IPS-NIHi7 (cell line): ENCODE results near the gene NYAP2.

ENCODE experiments used
- DNase-seq: peaks from one replicate; pipeline ENCODE4 v3.0.0; 2012; ENCODE audit warnings: mixed read lengths; ENCODE audit errors: extremely low spot score

Gene NYAP2

GRCh38 chr2:225558399-225559071 is 159.0 kb downstream of the NYAP2 start:
- DNase-seq, result no peak

DNA sequence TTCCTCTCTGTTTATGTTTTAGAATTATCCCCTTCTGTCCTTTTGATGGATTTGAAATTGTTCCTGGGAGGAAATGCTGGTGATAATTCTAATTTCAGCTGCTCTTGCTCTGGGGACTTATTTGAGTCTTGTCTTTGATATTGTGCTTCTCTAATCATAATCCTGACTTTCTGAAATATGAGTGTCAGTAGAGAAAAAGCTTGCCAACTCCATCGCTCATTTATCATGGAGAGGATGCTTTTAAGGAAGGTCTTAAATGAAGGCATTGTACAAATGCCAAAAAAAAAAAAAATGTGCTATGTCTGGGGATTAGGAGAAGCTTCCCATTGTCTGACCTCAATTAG is 159.5 kb downstream of the NYAP2 start:
- no peak for DNase-seq

DNA sequence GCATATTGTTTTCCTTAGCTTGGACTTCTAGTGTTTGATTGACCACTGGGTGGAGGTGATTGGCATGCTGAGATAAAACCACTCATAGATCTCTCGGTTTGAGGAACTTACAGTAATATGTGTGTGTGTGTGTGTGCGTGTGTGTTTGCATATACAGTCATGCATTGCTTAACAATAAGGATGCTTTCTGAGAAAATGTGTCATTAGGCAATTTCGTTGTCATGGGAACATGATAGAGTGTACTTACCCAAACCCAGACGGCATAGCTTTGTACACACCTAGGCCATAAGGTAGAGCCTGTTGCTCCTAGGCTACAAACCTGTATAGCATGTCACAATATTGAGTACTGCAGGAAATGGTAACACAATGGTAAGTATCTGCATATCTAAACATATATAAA is 167.3 kb downstream of the NYAP2 start:
- no peak for DNase-seq

- no peak for DNase-seq
Measured at GRCh38 chr2:225569995-225570394, 170.5 kb downstream of the NYAP2 start.

DNA sequence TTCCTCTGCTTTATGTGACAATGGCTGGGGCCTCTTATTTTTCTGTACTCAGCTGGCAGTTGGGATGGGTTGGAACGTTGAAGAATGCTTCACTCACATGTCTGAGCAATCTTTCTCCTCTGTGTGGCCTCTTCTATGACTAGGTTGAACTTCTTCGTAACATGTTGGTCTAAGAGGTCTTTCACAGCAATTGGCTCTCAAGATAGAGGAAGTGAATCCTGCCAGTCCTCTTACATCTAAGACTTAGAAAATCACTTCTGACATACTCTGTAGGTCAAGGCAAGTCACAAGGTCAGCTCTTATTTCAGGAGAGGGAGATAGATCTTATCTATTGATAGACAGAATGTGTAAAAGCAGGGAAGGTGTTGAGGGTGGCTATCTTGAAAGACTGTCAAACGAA is 174.1 kb downstream of the NYAP2 start:
- no peak for DNase-seq

DNA sequence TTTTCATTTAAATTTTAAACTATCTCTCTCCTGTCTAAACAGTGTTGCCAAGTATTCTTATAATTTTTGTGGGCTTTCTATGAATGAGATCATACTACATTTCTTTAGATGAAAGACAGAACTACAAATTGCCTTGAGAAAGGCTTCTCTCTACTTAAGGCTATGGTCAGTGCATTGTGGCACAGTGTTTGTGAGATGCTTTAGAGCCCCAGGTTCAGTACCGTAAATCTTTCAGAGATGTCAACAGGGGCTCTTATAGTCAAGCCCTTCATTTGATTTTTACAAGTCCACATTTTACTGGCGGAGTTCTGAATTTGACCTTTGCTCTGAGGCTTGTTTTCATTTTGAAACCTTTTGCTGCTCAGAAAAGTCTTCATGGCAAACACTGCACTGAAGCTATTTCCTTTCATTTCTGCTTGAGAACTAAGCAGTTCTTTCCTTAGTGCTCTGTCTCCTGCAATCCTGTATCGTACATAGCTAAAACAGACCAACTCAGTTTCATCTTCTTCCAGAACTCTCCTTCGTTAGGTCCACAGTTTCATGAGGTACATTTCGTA is 175.2 kb downstream of the NYAP2 start:
- DNase-seq, result no peak

GRCh38 chr2:225581135-225581534 is 181.6 kb downstream of the NYAP2 start:
- no peak for DNase-seq

DNA sequence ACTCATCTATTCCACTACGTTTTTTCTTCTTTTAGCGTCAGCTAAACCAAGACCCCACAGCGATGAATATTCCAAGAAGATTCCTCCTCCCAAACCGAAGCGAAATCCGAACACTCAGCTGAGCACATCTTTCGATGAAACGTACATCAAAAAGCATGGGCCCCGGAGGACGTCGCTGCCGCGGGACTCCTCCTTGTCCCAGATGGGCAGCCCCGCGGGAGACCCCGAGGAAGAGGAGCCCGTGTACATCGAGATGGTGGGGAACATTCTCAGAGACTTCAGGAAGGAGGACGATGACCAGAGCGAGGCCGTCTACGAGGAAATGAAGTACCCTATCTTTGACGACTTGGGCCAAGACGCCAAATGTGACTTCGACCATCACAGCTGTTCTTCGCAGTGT is 182.4 kb downstream of the NYAP2 start:
- DNase-seq, result no peak

GRCh38 chr2:225582355-225583116 is 183.0 kb downstream of the NYAP2 start:
- no peak for DNase-seq

GRCh38 chr2:225584796-225585195 is 185.3 kb downstream of the NYAP2 start:
- no peak for DNase-seq

DNA sequence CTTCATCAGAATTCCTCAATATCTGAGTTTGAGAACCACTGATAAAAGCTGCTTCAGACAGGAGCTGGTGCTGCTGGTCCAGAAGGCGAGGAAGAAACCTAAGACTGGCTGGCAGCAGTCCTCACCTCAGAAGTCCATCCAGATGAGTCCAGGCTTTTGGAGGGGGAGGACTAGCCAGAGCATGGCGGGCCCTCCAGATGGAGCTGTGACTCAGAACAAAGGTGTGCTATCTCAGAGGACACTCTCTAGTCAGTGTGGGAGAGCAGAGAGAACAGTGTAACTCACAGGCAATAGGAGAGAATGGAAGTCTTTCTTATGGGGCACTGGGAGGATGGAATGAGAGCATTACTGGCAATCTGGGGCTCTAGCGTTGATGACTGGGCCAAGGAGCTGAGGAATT is 191.4 kb downstream of the NYAP2 start:
- DNase-seq, result peak; percentile 17

- DNase-seq, result no peak
Measured at GRCh38 chr2:225597911-225598310, 198.4 kb downstream of the NYAP2 start.

GRCh38 chr2:225598426-225598825 is 198.9 kb downstream of the NYAP2 start:
- DNase-seq, result no peak

GRCh38 chr2:225598897-225599296 is 199.4 kb downstream of the NYAP2 start:
- no peak for DNase-seq

DNA sequence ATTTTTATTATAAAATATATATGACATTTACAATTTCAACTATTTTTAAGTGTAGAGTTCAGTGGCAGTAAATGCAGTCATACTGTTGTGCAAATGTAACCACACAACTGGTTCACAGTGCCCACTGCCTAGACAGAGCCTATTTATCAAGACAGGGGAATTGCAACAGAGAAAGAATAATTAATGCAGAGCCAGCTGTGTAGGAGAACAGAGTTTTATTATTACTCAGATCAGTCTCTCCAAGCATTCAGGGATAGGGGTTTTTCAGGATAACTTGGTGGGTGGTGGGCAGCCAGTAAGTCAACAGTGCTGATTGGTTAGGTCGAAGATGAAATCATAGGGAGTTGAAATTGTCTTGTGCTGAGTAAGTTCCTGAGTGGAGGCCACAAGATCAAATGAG is 200.3 kb downstream of the NYAP2 start:
- DNase-seq, result no peak

DNA sequence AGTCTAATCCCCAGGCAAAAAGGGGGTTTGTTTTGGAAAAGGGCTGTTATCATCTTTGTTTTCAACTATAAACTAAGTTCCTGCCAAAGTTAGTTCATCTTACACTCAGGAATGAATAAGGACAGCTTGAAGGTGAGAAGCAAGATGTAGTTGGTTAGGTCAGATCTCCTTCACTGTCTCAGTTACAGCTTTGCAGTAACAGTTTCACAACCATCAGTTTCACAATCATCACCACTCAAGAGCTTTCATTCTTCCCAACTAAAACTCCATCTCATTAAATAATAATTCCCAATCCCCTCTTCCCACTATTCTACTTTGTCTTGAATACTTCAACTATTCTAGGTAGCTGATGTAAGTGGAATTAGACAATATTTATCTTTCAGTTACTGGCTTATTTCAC is 200.9 kb downstream of the NYAP2 start:
- no peak for DNase-seq

- DNase-seq, result no peak
Measured at GRCh38 chr2:225600865-225601264, 201.4 kb downstream of the NYAP2 start.

GRCh38 chr2:225602205-225602604 is 202.7 kb downstream of the NYAP2 start:
- no peak for DNase-seq

GRCh38 chr2:225608136-225608535 is 208.6 kb downstream of the NYAP2 start:
- no peak for DNase-seq

GRCh38 chr2:225612636-225613035 is 213.1 kb downstream of the NYAP2 start:
- no peak for DNase-seq

GRCh38 chr2:225614915-225615314 is 215.4 kb downstream of the NYAP2 start:
- no peak for DNase-seq

- DNase-seq, result no peak
Measured at GRCh38 chr2:225615514-225615913, 216.0 kb downstream of the NYAP2 start.

DNA sequence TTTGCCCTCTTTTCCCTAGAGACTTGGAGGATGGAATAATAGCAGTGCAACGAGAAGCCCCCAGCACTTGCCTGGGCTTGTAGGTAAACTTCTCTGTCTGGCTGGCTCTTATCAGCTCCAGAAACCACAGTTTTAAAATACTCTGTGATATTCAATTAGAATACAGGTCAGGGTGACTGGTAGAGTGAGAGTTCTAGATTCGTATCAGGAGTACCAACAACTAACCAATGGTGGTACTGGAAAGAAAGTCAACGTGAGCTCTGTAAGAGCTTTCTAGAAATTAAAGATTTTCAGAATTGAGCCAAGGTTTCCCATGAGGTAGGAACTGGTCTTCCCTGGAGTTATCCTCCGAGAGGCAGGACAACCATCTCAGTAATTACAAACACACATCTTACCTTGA is 216.9 kb downstream of the NYAP2 start:
- no peak for DNase-seq
